ENCODE measurements around the gene DLGAP4.

DNA sequence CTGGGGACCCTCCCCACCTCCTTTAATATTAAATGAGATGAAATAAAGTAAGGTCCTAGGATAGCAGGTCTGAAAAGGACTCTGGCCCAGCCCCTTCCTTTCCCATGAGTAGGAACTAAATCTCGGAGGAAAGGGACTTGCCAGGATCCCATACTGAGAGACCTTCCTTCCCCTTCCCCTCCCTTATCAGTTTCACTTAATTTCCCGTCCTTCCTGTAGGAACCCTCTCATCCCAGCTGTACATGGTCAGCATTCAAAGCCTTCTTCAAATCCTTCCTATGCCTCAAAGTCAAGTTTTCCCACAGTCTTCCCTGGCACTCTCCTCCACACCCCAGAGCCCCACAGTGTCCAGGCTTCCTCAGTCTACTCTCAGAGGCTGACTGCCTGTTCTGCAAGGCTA lies 163.8 kb downstream of the DLGAP4 start:
- TF ChIP-seq, protein P1, sequence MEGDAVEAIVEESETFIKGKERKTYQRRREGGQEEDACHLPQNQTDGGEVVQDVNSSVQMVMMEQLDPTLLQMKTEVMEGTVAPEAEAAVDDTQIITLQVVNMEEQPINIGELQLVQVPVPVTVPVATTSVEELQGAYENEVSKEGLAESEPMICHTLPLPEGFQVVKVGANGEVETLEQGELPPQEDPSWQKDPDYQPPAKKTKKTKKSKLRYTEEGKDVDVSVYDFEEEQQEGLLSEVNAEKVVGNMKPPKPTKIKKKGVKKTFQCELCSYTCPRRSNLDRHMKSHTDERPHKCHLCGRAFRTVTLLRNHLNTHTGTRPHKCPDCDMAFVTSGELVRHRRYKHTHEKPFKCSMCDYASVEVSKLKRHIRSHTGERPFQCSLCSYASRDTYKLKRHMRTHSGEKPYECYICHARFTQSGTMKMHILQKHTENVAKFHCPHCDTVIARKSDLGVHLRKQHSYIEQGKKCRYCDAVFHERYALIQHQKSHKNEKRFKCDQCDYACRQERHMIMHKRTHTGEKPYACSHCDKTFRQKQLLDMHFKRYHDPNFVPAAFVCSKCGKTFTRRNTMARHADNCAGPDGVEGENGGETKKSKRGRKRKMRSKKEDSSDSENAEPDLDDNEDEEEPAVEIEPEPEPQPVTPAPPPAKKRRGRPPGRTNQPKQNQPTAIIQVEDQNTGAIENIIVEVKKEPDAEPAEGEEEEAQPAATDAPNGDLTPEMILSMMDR (IDR thresholded peaks at IDR 0.05 in 4 of 5, conservative IDR thresholded peaks at IDR 0.05 in 1 of 5), result no peak
- TF ChIP-seq POLR2A (IDR thresholded peaks at IDR 0.05), result no peak

Data from gastrocnemius medialis (tissue), 4 donors.